HepG2 (cell line): ENCODE data around the gene APC2. TPM values are rescaled to one million over a fixed set of nuclear protein-coding genes. Genes with fewer than 3 reads are reported as not detected.
A peak's percentile ranks its signal among the peaks of the same experiment; 100 is the strongest.

ENCODE experiments used
- ATAC-seq: fragments of 200-7000 bp; cut with Tn5 transposase; 3 replicates; pipeline ENCODE4 v1.9.1; 2020; ENCODE audit warnings: mild to moderate bottlenecking, moderate library complexity
- BruUV-seq: library from RNA; stranded (reverse); fragments of 400-500 nt; replicated peaks from 2 replicates; lab custom pipeline; 2021; lab: Mats Ljungman, UMichigan
- CTCF ChIA-PET: fragments of 300-600 bp; formaldehyde crosslinking; extraction: SDS; loops from one replicate; lab custom pipeline; 2021; ENCODE audit warnings: low total read pairs, inconsistent platforms, low intra/inter-chr PET ratio; lab: Yijun Ruan, JAX
- POLR2A ChIA-PET: fragments of 350-600 bp; sonication (Branson Sonifier 250); formaldehyde crosslinking; loops from one replicate; lab custom pipeline; 2020; ENCODE audit warnings: antibody characterized with exemption, inconsistent platforms; lab: Yijun Ruan, JAX
- DNase-seq: peaks from one replicate; pipeline ENCODE4 v3.0.0-alpha.2; 2015; ENCODE audit warnings: low spot score
- FAIRE-seq: peaks from 3 replicates; lab custom pipeline; 2011; peaks lifted over from hg19 to GRCh38; lab: Jason Lieb, UNC
- H2AFZ ChIP-seq: one replicate; pipeline ENCODE4 v1.6.1; 2011; ENCODE audit warnings: low read length, inconsistent platforms
- H3K27ac ChIP-seq: fragments of 300-600 bp; 3 replicates; pipeline ENCODE4 v1.8.0; 2011; ENCODE audit warnings: mixed run types, mild to moderate bottlenecking, mixed read lengths, low read length, inconsistent platforms; ENCODE audit not compliant: insufficient read depth; ENCODE audit errors: extremely low read length
- H3K27me3 ChIP-seq, 2 experiments: fragments of 200-600 bp in 1 of 2; 2 replicates in 1 of 2; 3 replicates in 1 of 2; pipeline versions ENCODE4 v1.6.0 to v1.8.0; 2011; ENCODE audit warnings: low read length in 2 of 2, mild to moderate bottlenecking in 2 of 2, moderate library complexity in 2 of 2, inconsistent platforms in 1 of 2; ENCODE audit not compliant: insufficient read depth in 2 of 2, control insufficient read depth in 1 of 2
- H3K36me3 ChIP-seq, 2 experiments: fragments of 200-600 bp in 1 of 2; replicated peaks in 1 of 2; 2 replicates in 1 of 2; 3 replicates in 1 of 2; pipeline versions ENCODE4 v1.5.1 to v1.8.0; 2011; ENCODE audit warnings: low read length in 2 of 2, inconsistent platforms in 1 of 2; ENCODE audit not compliant: insufficient read depth in 2 of 2, control insufficient read depth in 1 of 2
- H3K4me1 ChIP-seq: 2 replicates; pipeline ENCODE4 v1.5.1; 2012; ENCODE audit warnings: low read length, inconsistent platforms; ENCODE audit not compliant: insufficient read depth
- H3K4me2 ChIP-seq: 2 replicates; pipeline ENCODE4 v1.6.0; 2011; ENCODE audit warnings: low read depth, low read length, inconsistent platforms
- H3K4me3 ChIP-seq, 3 experiments: fragments of 200-600 bp in 1 of 3; sonication (generic), shearing (Covaris generic) in 1 of 3; replicated peaks in 1 of 3; 2 replicates each; pipeline ENCODE4 v1.5.1; 2011 to 2016; ENCODE audit warnings: low read length in 3 of 3, inconsistent platforms in 2 of 3, low read depth in 2 of 3, mild to moderate bottlenecking in 2 of 3, control low read depth in 1 of 3, mixed read lengths in 1 of 3; ENCODE audit not compliant: insufficient read depth in 1 of 3
- H3K79me2 ChIP-seq: one replicate; pipeline ENCODE4 v1.6.1; 2011; ENCODE audit warnings: low read length, inconsistent platforms; ENCODE audit not compliant: insufficient read depth
- H3K9ac ChIP-seq: 2 replicates; pipeline ENCODE4 v1.6.0; 2011; ENCODE audit warnings: mild to moderate bottlenecking, low read depth, low read length, inconsistent platforms; ENCODE audit not compliant: insufficient read depth
- H3K9me3 ChIP-seq: 2 replicates; pipeline ENCODE4 v1.5.1; 2012; ENCODE audit warnings: mild to moderate bottlenecking, low read length
- H4K20me1 ChIP-seq: 2 replicates; pipeline ENCODE4 v1.6.0; 2011; ENCODE audit warnings: inconsistent platforms, mild to moderate bottlenecking, low read length, moderate library complexity; ENCODE audit not compliant: insufficient read depth
- HOXA3 ChIP-seq: sonication (generic); formaldehyde crosslinking; IDR thresholded peaks from 2 replicates; pipeline ENCODE4 v1.5.0; 2020; ENCODE audit warnings: missing genetic modification reagents
- RBFOX2 ChIP-seq: fragments of 200-400 bp; formaldehyde crosslinking; IDR thresholded peaks from 2 replicates; pipeline ENCODE4 v1.6.1; 2017; ENCODE audit warnings: low read depth, mild to moderate bottlenecking, low read length
- SMC3 ChIP-seq: IDR thresholded peaks from 2 replicates; pipeline ENCODE4 v1.6.1; 2011; ENCODE audit warnings: low read length, improper control_type of control experiment
- ZBTB38 ChIP-seq: sonication (generic); formaldehyde crosslinking; IDR thresholded peaks from 2 replicates; pipeline ENCODE4 v1.5.1; 2020; ENCODE audit warnings: mild to moderate bottlenecking, missing genetic modification reagents
- ZNF891 ChIP-seq: sonication (generic); formaldehyde crosslinking; IDR thresholded peaks from 2 replicates; pipeline ENCODE4 v1.5.0; 2020; ENCODE audit warnings: mild to moderate bottlenecking, missing genetic modification reagents
- WGBS: methylation state at CpG from one replicate; pipeline ENCODE4 v1.1.6; 2017; ENCODE audit warnings: low lambda C conversion rate; 5-methylcytosine and 5-hydroxymethylcytosine counted together
- in situ Hi-C: cut with HindIII; loops from 2 replicates; pipeline ENCODE4 v1.10.0; 2017; ENCODE audit warnings: low pct_unique_long_range_greater_than_20kb; ENCODE audit not compliant: extremely low pct_ligation_motif_present
- intact Hi-C: fragments of 100-400 bp; cut with micrococcal nuclease; formaldehyde crosslinking; loops from one replicate; pipeline ENCODE4 v1.10.0; 2022; ENCODE audit not compliant: unreplicated experiment
- polyA plus RNA-seq, 8 experiments: library from polyadenylated mRNA; depleted of rRNA in 3 of 8; stranded (reverse) in 7 of 8; unstranded in 1 of 8; fragments of >200 nt; fragmentation: Illumina TruSeq in 4 of 8; extraction: Trizol in 4 of 8; gene quantifications; 2 replicates each; pipeline versions ENCODE4 v1.2.1 to v1.2.3, GENCODE V29; 2011 to 2016; ENCODE audit warnings: low read depth in 4 of 8, missing spikeins in 1 of 8, mixed read lengths in 1 of 8; ENCODE audit not compliant: insufficient read depth in 1 of 8
- total RNA-seq, 5 experiments: library from RNA; depleted of rRNA; stranded (reverse); fragments of >200 nt; fragmentation: Illumina TruSeq; extraction: Trizol; gene quantifications; 2 replicates each; pipeline ENCODE4 v1.2.3, GENCODE V29; 2016; ENCODE audit warnings: low read depth in 1 of 5
- TF ChIP-seq, protein P1 (sequence below): sonication (generic); formaldehyde crosslinking; IDR thresholded peaks from 2 replicates; pipeline ENCODE4 v1.4.0; 2020; ENCODE audit warnings: missing genetic modification reagents

Gene APC2
- total and polyA plus RNA-seq, 2 of the 13 experiments (the other 11 are each of a cell fraction or from before 2014, with no cell fraction given) = 0.08 to 0.22 TPM

DNA sequence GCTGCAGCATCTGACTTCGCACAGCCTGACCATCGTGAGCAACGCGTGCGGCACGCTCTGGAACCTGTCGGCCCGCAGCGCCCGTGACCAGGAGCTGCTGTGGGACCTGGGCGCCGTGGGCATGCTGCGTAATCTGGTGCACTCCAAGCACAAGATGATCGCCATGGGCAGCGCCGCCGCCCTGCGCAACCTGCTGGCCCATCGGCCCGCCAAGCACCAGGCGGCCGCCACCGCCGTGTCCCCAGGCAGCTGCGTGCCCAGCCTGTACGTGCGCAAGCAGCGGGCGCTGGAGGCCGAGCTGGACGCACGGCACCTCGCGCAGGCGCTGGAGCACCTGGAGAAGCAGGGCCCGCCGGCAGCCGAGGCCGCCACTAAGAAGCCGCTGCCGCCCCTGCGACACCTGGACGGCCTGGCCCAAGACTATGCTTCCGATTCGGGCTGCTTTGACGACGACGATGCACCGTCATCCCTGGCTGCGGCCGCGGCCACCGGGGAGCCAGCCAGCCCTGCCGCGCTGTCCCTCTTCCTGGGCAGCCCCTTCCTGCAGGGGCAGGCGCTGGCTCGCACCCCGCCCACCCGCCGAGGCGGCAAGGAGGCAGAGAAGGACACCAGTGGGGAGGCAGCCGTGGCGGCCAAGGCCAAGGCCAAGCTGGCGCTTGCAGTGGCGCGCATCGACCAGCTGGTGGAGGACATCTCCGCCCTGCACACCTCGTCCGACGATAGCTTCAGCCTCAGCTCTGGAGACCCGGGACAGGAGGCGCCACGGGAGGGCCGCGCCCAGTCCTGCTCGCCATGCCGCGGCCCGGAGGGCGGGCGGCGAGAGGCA, 15.5 kb downstream of the APC2 start:
- H3K36me3 ChIP-seq = no peaks in the 10 kb centered on the region
- no peaks in the 10 kb centered on the region for H3K9me3 ChIP-seq
- POLR2A ChIA-PET = interaction anchor here (0.6 to 1.6 kb wide), 2 partner anchors 12 to 523 kb away, joined by 4 to 5 read pairs; no protein-coding TSS in a partner anchor
- TF ChIP-seq, protein P1, sequence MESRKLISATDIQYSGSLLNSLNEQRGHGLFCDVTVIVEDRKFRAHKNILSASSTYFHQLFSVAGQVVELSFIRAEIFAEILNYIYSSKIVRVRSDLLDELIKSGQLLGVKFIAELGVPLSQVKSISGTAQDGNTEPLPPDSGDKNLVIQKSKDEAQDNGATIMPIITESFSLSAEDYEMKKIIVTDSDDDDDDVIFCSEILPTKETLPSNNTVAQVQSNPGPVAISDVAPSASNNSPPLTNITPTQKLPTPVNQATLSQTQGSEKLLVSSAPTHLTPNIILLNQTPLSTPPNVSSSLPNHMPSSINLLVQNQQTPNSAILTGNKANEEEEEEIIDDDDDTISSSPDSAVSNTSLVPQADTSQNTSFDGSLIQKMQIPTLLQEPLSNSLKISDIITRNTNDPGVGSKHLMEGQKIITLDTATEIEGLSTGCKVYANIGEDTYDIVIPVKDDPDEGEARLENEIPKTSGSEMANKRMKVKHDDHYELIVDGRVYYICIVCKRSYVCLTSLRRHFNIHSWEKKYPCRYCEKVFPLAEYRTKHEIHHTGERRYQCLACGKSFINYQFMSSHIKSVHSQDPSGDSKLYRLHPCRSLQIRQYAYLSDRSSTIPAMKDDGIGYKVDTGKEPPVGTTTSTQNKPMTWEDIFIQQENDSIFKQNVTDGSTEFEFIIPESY (CRISPR knock-in tag) = peak; percentile 96
- TF ChIP-seq HOXA3 (CRISPR knock-in tag) (peak; percentile 38; the same call in 1 of the 2 replicates), ZNF891 (CRISPR knock-in tag) (no peak), ZBTB38 (CRISPR knock-in tag) (peak; percentile 30; the same call in 1 of the 2 replicates)
- no peak overlapping the region for H3K4me2 ChIP-seq
- CTCF ChIA-PET = no interaction called here
- no peak overlapping the region for H3K4me3 ChIP-seq
- H3K4me1 ChIP-seq = peaks cover 18% of the 10 kb centered on the region; the same call in 1 of the 2 replicates
- H3K79me2 ChIP-seq = no peaks in the 10 kb centered on the region
- 91% methylated on average over 32 of the region's 83 CpGs for WGBS
- H3K27me3 ChIP-seq = no peaks in the 10 kb centered on the region
- no peak overlapping the region for H3K27ac ChIP-seq
- in situ Hi-C loops = no loop called here
- no peak for DNase-seq
- FAIRE-seq = no peak
- H4K20me1 ChIP-seq = no peaks in the 10 kb centered on the region; the same call in 1 of the 2 replicates
- no peak overlapping the region for H3K9ac ChIP-seq
- no peak overlapping the region for H2AFZ ChIP-seq
- no TSS peak for BruUV-seq
- ATAC-seq = no peak
- intact Hi-C loops = no loop called here

DNA sequence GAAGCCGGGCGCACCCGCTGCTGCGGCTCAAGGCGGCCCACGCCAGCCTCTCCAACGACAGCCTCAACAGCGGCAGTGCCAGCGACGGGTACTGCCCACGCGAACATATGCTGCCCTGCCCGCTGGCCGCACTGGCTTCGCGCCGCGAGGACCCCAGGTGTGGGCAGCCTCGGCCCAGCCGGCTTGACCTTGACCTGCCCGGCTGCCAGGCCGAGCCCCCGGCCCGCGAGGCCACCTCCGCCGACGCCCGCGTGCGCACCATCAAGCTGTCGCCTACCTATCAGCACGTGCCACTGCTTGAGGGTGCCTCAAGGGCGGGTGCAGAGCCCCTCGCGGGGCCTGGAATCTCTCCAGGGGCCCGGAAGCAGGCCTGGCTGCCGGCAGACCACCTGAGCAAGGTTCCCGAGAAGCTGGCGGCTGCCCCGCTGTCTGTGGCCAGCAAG, 16.1 kb downstream of the APC2 start:
- TF ChIP-seq RBFOX2 (0 out of 2 replicates have a peak, but pooled peaks have one; percentile 17), SMC3 (no peak)
- TF ChIP-seq, all 625 proteins: peak for 1
- in situ Hi-C loops (no loop called here), intact Hi-C loops (no loop called here)
- peaks cover 24% of the 10 kb centered on the region for H3K4me1 ChIP-seq
- no peak for ATAC-seq
- H2AFZ ChIP-seq = no peak overlapping the region
- ChIA-PET CTCF (no interaction called here), POLR2A (interaction anchor here (1.6 kb wide), 1 partner anchor 13 kb away, joined by 5 read pairs; no protein-coding TSS in a partner anchor)
- H3K4me2 ChIP-seq = no peak overlapping the region
- no peaks in the 10 kb centered on the region for H3K27me3 ChIP-seq
- peaks cover 4% of the 10 kb centered on the region for H4K20me1 ChIP-seq
- FAIRE-seq = no peak
- no peak for DNase-seq
- WGBS = 98% methylated on average over 19 of the region's 41 CpGs
- H3K36me3 ChIP-seq = no peaks in the 10 kb centered on the region
- H3K9me3 ChIP-seq = no peaks in the 10 kb centered on the region
- no peak overlapping the region for H3K9ac ChIP-seq
- H3K27ac ChIP-seq = no peak overlapping the region
- no peaks in the 10 kb centered on the region for H3K79me2 ChIP-seq
- no TSS peak for BruUV-seq
- no peak overlapping the region for H3K4me3 ChIP-seq
